Embryonic facial prominence (tissue), 1 donor: ENCODE measurements around the gene ARL13B.
"Not testable (repeated sequence)": the region's sequence is repeated elsewhere in the genome, so short reads cannot be mapped to it uniquely, and the experiment has no call there.

Source experiments
- DNase-seq: peaks from one replicate; pipeline ENCODE4 v3.0.0-alpha.2; 2016; ENCODE audit errors: extremely low spot score

The ARL13B gene

DNA sequence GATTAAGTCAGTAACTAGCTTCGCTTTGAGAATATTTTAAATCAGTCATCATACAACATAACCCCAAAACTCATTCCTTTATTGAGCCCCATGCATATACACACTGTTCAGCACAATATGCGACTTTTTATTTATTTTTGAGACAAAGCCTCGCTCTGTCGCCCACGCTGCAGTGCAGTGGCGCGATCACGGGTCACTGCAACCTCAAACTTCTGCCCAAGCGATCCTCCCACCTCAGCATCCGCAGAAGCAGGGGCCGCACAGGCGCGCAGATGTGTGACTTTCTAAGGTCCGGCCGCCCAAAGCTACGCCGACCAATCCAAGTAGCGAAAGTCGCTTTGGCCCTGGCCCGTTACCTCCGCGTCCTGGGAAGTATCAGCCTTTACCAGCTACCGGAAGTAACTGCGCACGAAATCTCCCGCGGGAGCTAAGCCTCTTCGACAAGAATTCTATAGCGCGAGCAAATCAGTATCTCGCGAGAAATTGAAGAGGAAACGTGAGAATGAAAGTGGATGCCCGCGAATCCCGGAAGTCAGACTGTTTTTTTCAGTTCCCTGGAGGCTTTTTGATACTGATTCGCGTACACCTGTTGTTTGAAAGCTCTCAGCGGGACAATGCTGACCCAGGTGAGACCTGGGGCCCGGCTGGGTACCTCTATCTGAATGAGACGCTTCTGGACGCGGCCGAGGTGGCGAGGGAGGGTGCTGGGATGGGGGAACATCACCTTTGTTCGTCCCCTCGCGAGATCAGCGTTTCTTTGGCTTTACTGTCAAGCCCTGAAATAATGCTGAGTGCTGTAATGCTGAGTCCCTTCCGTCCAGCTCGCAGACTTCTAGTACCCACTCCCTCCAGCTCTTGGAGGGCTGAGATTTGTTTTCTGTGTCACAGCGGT is 82.8 kb downstream of the ARL13B start, which contains the start of the genes DHFR2 and NSUN3:
Gene DHFR2, minus strand, starts transcription at position 404 of the 892 bp plus-strand sequence. CDS start 1,405 bp downstream, outside the sequence.
Gene NSUN3, plus strand, starts transcription at position 549 of the 892 bp plus-strand sequence. Its CDS starts 66 bp downstream, at position 615.
- peak; percentile 92 for DNase-seq

DNA sequence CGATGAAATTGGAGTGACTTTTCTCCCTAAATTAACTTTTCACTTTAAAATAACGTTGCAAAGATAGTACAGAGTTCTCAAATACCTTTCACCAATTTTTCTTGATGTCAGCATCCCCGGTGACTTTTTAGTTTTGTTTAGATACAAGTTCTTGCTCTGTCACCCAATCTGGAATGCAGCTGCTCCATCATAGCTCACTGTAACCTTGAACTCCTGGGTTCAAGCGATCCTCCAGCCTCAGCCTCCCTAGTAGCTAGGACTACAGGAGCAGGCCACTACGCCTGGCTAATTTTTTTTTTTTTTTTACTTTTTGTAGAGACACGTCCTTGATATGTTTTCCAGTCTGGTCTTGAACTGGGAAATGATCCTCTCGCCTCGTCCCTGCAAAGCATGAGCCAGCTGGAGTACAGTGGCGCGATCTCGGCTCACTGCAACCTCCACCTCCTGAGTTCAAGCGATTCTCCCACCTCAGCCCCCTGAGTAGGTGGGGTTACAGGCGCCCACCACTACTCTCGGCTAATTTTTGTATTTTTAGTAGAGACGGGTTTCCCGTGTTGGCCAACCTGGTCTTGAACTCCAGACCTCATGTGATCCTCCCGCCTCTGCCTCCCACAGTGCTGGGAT is 83.7 kb downstream of the ARL13B start:
- no peak for DNase-seq

DNA sequence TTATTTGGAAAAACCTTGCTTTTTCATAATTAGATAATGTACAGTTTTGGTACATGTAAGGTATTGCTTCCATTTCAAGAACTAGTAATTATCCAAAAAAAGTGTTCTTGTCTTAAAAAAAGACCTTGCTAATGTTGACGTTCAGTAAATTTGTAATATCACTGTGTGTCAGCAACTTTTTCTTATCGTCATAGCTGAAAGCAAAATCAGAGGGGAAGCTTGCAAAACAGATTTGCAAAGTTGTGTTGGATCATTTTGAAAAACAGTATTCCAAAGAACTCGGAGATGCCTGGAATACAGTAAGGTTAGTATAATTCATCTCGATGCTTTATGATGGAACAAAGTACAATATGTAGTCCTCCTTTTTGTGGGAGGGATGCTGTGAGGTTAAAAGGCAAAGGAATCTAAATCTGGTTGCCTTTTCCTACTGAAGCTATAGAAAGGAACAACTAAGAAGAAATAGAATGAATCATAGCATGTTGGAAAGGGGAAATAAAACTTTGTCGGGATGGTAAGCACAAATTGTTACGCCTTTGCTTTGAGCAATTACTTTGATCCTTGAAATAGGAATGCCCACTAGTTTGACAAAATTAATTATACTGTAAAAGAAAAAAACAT is 84.4 kb downstream of the ARL13B start:
- no peak for DNase-seq

DNA sequence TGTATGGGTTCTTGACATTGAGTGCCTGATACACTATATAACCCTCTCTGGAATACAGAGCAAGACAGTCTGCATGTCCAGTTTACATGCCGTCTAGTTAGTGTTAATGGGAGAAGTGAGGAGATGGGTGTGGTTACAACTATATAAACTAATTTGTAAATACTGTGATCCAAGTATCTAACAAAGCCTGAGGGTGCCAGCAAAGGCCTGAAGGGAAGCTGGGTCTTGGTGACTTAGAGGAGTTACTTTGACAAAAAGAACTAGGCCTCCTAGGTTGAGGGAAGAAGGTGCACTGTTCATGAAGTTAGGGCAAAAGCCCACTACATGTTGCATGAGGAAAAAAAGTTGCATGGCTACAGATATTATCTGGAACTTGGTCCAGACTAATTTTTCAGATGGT is 85.2 kb downstream of the ARL13B start:
- DNase-seq: no peak

DNA sequence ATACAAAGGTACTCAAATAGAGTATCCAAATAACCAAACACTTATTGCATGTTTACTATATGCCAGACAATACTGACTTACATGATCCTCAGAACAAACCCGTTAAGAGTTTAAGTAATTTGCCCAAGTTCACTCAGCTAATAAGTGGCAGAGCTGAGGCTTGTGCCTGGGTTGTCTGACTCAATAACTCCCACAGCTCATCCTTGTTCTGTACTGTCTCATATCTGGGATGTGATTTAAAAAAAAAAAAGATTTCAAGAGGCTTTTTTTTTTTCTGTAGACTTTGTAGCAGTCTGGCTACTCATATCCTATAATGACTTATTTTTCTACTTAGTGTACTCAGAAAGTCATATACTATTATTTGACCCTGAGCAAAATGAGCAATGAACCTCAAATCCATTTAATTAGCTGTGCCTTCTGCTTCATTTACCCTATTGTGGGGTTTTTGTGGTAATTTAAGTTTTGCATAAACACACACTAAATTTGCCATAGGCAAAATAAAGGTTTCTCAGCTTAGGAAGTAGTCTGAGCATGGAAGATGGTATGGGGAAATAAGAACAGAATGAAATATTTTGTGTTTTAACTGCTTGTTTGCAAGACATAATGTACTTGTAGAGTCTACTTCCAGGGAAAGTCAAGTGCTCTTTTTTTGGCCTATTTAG is 86.0 kb downstream of the ARL13B start:
- no peak for DNase-seq

DNA sequence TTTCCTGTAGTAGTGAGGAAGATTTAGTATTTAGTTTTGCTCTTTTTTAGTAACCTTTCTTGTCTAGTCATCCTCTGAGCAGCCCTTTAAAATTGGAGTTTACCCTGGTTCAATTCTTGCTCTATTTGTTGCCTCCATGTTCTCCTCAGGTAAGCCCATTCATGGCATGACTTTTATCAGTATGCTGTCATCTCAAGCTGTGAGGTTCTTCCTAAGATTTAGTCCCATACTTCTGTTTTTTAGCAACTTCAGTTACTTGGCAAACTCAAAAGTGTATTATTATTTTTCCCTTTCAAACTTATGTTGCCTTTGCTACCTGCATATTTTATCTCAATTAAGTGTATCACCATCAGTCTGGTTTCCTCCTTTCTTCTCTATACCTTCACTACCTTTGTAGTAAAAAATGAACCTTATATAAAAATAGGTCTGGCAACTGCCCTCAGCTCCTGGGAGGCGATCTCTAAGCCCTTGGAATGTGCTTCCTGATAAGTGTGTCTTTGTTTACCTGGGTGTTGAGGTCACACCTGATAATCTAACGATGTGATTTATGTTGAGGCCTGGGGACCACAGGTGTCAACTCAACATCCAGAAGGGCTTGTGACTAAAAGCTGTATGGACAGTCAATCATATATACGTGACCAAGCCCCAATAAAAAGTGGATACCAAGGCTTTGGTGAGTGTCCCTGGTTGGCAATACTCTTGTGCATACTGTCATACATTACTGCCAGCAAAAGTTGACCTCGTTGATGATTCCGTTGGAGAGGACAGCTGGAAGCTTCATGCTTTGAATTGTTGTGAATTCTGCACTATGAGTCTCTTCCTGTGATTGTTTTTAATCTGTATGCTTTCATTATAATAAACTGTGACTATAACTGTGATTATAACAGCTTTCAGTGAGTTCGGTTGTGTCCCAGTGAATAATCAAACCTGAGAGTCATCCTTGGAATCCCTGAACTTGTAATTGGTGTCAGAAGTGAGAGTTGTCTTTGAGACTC is 86.8 kb downstream of the ARL13B start:
- DNase-seq: no peak

DNA sequence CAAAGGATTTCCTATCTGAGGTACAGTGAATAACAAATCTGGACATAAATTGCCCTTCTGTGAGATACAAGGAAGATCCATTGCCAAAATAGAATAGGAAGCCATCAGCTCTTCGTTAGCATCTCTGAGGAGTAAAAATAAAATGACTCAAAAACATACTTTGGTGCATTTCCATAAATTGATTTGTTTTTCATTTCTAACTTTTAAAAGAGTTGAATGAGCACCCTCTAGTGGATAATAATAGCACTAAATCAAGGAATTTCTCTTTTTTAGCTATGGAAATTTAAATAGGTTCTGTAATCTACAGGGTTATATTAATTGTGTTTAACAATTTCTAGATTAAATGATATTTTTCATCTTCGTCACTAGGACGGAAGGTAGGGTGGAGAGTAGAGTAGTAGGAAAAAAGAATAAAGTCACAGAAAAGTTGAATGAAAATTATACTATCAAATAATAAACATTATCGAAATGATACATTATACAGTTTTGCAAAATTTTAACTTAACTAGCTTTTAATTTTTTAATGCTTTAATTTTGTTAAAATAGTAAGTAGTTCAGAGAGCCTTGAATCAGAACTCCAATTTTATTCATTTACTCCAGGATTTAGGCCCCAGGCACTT is 89.3 kb downstream of the ARL13B start:
- no peak for DNase-seq

DNA sequence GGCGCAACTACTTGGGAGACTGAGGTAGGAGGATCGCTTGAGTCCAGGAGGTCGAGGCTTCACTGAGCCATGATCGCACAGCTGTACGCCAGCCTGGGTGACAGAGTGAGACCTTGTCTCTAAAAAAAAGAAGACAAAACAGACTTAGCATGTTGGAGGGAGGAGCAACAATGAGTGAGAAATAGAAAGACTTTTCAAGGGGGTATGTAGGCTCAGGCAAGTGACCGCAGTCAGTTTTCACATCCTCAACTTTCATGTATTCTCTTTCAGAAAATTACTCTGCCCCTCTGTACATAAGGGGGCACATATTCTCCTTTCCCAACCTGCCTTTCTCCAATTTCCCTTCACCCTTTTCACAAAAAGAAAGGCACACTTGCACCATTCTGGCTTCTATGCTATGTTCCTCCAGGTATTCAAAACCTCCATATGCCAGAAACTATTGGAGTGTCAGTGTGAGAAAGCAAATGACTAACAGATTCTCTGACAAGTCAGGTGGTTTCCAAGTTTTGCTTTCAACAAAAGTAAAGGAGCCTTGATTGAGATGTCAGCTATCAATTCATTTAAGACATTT is 90.5 kb downstream of the ARL13B start:
- no peak for DNase-seq

DNA sequence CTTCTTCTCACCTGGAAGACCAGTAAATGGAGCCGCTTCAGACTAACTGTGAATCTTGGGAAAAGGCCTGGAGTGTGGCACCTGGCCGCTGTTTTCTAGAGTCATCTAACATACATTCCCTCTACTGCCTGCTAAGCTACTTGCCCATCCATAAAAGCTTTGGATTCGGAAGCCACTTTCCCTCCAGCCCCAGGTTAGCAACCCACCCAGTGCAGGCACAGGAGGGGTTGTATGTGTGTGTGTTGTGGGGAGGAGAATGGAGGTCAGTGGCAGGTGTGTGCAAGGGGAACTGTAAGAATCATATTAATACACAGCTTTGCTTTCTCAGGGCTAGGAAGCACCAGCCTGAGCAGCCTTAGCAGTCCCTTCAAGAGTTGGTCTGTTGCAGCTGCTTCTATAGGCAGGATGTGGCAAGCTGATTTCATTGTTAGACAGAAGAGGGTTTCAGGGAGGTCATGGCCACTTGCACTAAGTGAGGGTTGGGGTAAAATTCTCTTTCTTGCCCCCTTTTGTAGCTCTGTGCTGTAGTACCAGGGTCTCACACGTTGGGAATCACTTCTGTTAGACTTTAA is 91.8 kb downstream of the ARL13B start:
- DNase-seq: no peak

DNA sequence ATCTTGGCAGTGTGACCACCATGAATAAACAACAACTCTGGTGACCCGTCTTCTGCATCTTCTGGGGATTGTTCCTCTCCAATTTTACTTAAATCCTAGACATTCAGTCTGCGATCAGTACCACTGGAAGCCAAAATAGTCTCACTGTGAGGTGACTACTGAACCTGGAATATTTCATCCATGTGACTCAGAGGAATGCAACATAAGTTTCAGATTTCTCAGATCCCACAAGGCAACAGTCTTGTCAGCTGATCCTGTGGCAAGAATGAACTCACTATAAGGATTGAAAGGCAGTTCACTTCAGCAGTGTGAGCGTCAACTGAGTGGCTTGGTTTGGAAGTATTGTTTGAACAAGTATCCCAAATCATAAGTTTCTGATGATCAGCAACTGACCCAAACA is 96.1 kb downstream of the ARL13B start:
- DNase-seq: no peak

DNA sequence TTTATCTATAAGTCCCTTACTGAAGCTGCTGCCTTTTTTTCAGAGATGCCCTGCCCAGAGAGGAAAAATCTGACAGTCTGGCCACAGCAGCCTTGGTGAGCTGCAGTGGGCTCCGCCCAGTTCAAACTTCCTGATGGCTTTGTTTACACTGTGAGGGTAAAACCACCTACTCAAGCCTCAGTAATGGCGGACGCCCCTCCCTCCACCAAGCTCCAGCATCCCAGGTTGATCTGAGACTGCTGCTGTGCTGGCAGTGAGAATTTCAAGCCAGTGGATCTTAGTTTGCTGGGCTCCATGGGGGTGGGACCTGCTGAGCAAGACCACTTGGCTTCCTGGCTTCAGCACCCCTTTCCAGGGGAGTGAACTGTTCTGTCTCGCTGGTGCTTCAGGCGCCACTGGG is 100.6 kb downstream of the ARL13B start:
- not testable (repeated sequence) for DNase-seq

DNA sequence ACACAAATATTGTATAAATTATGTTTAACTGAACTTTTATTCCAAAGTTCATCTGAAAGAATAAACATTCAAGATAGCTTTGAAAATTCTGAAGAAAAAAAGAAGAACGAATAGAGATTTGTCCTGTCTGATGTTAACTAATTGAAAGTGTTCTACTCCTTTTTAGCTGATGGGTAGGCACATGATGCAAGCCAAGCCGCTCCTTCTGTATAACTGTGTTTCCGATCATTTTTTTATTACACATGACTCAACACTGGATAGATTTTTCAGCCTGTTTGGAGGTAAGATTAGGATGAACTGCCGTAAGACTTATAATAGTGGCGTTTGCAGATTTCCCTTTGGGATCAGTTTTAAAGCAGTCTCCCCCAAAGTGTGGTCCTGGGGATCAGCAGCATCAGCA is 101.9 kb downstream of the ARL13B start:
- no peak for DNase-seq

DNA sequence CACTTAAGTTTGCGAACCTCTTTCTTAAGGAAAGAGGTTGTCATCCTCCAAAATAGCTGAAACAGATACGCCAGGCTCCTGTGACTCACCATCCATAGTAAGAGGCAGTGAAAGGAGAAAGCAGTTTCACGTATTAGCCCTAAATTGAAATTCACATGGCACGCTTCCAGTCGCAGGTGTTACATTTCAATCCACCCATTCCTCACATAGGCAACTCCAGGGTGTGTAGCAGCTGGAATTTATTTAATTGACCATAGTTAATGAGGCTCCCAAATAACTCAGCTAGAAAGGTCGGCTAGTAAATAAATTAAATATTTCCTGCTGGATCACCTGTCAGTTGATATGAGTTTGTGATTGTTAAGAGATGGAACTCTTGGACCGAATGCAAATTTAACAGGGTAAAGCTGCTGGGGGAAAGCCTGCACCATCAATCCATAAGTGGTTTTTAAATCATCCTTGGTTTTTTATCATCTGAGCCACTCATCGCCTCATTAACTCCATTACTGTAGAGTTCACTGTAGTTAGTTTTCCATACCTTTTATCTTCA is 102.5 kb downstream of the ARL13B start:
- DNase-seq: no peak

DNA sequence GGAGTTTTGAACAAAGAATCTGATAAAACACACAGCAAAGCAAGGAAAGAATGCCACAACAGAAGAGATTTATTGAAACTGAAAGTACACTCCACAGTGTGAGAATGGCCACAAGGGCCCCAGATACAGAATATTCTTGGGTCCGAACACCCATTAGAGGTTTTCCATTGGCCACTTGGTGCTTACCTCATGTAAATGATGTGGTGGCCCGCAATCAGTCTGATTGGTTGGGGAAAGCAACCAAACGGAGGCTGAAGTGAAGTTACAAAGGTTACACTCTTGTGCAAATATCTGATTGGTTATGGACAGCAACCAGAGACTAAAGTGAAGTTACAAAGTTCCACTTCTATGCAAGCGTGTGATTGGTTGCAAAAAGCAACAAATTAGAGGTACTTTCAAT is 103.3 kb downstream of the ARL13B start:
- no peak for DNase-seq

DNA sequence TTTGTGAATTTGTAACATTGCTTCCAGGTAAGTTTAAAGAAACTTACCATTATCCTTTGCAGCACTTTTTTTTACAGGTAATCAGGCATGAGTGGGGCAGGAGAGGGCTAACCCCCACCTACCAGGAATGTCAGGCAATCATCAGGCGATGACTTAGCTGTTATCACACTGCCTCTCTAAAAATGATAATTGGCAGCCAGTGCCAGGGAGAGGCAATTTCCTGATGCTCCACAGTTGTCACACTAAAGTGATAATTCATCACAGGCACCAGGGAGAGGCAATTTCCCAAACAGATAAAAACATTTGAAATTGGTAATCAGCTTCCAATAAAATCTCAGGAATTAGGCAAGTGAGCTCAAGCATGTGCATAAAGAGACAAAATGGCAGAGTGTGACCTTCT is 109.2 kb downstream of the ARL13B start:
- no peak for DNase-seq

DNA sequence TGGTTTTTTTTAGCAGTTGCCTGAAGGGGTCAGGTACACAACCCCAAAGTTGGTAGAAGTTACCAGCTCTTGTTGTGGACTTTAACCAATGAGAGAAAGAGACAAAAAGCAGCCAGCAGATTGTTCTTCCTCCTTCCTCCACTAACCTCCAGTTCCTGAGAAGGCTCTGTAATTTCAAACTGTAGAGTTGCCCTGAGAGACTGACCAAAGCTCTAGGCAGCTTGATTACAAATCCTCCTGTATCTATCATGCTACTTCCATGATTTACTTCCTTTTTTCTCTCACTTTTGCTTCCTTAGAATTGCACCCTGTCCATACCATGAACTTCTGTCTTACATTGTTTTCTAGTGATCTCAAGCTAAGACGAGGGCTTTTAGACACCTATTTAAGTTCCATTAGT is 112.1 kb downstream of the ARL13B start:
- no peak for DNase-seq

DNA sequence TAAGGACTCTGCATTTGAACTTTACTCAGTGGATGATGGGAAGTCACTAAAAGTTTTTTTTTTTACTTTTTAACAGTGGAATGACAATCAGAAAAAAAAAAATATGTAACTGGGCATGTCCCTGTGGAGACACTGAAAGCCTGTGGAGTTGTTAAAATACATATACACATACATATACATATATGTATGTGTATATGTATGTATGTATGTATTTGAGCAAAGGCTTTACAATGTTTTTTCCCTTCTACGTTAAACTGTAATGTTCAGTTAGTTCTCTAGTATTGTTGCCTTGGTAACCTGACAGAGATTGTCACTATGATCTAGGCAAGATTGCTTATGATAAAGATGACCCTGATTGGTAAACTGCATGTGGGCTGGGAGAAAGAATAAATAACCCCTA is 113.2 kb downstream of the ARL13B start:
- DNase-seq: no peak

DNA sequence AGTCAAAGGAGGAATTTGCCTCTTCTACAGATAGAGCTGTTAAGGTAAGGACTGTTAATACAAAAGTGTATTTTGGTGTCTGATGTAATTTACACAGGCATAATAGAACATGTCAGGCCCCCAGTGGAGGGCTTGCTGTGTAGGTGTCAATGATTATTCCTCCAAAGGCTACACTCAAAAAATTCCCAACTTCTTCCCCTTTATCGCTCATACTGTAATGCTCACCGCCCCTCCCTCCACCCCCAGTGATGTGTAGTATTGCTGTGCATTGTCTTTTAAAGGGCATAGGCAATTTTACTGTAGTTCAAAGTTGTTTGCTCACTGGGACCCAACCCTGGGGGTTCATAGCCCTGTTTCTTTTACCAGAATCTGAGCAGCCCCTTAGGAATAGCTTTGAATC is 115.2 kb downstream of the ARL13B start:
- no peak for DNase-seq

DNA sequence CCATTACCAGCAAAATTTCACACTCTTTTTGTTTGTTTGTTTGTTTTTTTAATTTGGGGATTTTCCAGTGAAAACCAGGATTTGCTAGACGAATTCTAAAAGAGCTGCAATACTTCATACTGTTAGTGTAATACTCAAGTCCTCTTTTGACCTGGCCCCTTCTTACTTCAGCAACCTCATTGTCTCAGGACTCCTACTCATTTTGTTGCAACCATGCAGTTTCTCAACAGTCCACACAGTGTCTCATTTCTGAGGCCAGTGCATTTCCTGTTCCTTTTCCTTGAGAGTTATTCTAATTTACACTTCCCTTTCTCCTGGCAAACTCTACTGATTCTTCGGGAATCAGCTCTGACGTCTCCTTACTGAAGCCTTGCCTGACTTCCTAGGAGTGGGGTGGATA is 118.5 kb downstream of the ARL13B start:
- DNase-seq: no peak
